HG03095 (cell line): Measurements from ENCODE around the gene DALRD3.

Source experiments
- ATAC-seq: cut with Tn5 transposase; IDR thresholded peaks from one replicate; pipeline ENCODE4 v1.9.1; 2021; ENCODE audit warnings: moderate library complexity; ENCODE audit not compliant: unreplicated experiment

The DALRD3 gene

GRCh38 chr3:48982686-48983085, 35.7 kb downstream of the DALRD3 start:
- no peak for ATAC-seq

- no peak for ATAC-seq
These were observed 36.4 kb downstream of the DALRD3 start for GRCh38 chr3:48982016-48982415.

GRCh38 chr3:48980295-48980694, 38.1 kb downstream of the DALRD3 start:
- no peak for ATAC-seq

GRCh38 chr3:48979451-48979850, 38.9 kb downstream of the DALRD3 start:
- no peak for ATAC-seq

GRCh38 chr3:48974076-48974864, 44.1 kb downstream of the DALRD3 start:
- ATAC-seq: no peak

GRCh38 chr3:48970586-48970985, 47.8 kb downstream of the DALRD3 start:
- no peak for ATAC-seq

- ATAC-seq: no peak
These were observed 51.5 kb downstream of the DALRD3 start for GRCh38 chr3:48966876-48967361.

GRCh38 chr3:48966367-48966766, 52.0 kb downstream of the DALRD3 start:
- no peak for ATAC-seq
